Stimulated activated CD4-positive, alpha-beta T cell treated with anti-CD3 and anti-CD28 coated beads, Interleukin-2, amount 100 ng/mL, for 4 hours (primary cell): Measurements from ENCODE around the gene ERCC5.
A peak's percentile ranks its signal among the peaks of the same experiment; 100 is the strongest.

Experiments used
- DNase-seq: peaks from one replicate; pipeline ENCODE4 v3.0.0-alpha.2; 2020; ENCODE audit warnings: low read depth

ERCC5 gene

GRCh38 chr13:102845289-102845629 is 573 bp upstream of the ERCC5 start:
- DNase-seq = no peak

DNA sequence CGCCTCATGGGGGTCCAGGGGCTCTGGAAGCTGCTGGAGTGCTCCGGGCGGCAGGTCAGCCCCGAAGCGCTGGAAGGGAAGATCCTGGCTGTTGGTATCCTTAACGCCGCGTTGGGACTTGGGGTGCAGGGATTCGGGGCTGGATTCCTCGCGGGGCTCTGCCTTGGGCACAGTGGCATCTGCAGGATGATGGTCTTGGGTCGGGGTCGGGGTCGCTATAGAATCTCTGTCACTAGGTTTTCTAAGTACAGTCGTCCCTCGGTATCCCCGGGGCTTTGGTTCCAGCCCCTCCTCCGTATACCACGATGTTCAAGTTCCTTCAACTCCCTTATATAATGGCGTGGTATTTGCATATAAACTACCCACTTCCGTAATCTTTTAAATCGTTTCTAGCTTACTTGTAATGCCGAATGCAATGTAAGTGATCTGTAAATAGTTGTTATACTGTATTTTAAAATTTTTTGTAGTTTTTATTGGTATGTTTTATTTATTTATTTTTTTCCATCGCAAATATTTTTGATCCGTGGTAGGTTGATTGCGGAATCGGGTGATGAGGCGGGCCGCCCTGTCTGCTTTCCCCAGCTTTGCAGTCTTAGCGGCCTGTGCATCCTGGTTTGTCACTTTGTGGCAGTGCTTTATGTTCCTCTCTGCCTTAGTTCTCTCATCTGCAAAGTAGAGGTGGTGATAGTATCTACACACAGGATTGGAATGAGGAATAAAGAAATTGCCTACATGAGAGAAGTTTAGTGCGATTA is 606 bp downstream of the ERCC5 start:
- DNase-seq = peak; percentile 3

- no peak for DNase-seq
These were observed 1.7 kb downstream of the ERCC5 start for GRCh38 chr13:102847272-102848234.

- no peak for DNase-seq
These were observed 3.1 kb downstream of the ERCC5 start for GRCh38 chr13:102848956-102849355.

DNA sequence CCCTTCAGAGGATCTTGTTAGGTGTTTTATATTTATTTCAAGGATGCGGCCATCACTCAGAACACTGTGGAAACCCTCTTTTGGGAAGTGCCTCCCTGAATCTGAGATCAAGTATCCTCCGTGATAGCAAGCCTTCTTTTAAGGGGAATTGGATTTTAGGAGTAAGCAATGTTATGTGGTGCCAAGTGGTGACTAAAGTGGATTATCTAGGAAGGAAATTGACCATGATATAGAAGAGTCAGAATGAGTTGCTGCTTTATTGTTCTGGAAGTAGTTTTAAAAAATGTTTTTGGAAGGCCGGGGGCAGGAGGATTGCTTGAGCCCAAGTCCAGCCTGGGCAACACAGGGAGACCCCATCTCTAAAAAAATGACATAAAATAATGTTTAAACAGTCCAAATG is 6.7 kb downstream of the ERCC5 start:
- no peak for DNase-seq

- no peak for DNase-seq
These were observed 8.8 kb downstream of the ERCC5 start for GRCh38 chr13:102854675-102855074.

- DNase-seq = no peak
These were observed 10.7 kb downstream of the ERCC5 start for GRCh38 chr13:102856557-102856956.

DNA sequence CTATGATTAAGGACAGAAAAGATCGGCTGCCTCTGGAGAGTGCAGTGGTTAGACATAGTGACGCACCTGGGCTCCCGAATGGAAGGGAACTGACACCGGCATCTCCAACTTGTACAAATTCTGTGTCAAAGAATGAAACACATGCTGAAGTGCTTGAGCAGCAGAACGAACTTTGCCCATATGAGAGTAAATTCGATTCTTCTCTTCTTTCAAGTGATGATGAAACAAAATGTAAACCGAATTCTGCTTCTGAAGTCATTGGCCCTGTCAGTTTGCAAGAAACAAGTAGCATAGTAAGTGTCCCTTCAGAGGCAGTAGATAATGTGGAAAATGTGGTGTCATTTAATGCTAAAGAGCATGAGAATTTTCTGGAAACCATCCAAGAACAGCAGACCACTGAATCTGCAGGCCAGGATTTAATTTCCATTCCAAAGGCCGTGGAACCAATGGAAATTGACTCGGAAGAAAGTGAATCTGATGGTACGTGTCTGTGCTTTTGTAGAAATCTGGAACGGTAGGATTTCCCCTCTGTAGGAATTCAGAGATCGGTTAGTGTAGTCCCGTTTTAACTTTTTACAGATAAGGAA is 16.9 kb downstream of the ERCC5 start:
- DNase-seq = no peak

DNA sequence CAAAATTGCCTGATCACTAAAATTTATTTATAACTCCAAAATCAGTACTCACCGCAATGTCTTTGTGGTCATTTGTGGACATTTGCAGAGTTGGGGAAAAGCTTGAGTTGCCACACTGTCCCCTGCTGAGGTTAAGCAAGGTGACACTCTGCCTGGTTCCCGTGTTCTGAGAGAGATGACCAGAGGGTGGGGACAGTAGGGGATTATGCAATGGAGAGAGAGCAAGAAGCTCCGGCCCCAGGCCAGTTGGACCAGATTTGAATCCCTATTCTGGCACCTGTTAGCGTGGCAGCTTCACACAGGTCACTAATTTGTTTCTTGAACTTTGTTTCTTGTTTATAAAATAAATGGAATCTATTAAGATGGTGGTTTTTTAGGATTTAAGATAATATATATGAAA is 17.8 kb downstream of the ERCC5 start:
- no peak for DNase-seq

GRCh38 chr13:102868366-102868936 is 22.6 kb downstream of the ERCC5 start:
- no peak for DNase-seq

GRCh38 chr13:102869948-102870676 is 24.3 kb downstream of the ERCC5 start:
- DNase-seq = no peak

DNA sequence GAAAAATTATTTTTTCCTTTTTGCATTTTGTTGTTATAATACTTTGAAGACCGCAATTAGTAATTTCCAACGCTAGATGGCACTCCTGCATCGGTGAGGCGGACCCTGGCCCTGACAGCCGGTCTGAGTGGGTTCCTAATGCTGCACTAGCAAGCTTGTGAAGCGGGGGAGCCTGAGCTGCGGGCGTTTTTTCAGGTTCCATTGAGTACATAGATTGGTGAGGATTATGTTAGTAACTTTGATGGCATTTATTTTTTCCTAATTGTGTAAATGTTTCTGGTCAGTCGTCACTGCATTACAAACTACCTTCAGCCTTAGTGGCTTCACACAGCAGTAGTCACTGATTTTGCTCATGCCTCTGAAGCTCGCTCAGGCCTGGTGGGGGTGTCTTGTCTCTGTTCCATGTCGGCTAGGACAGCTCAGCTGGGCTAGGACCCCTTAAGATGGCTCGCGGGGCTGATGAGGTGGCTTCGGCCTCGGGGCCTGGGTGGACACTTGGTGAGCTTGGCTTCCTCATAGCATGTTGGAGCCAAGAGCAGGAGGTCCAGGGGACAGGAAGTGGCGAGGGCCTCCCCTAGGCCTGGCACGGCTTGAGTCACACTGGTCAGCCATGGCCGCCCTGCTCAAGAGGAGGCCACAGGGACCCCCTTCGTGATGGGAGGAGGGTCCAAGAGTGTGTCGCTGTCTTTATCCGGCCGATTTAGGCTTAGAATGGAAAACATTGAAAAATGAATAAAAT is 25.0 kb downstream of the ERCC5 start:
- peak; percentile 16 for DNase-seq

GRCh38 chr13:102872131-102872530 is 26.3 kb downstream of the ERCC5 start:
- DNase-seq = no peak

DNA sequence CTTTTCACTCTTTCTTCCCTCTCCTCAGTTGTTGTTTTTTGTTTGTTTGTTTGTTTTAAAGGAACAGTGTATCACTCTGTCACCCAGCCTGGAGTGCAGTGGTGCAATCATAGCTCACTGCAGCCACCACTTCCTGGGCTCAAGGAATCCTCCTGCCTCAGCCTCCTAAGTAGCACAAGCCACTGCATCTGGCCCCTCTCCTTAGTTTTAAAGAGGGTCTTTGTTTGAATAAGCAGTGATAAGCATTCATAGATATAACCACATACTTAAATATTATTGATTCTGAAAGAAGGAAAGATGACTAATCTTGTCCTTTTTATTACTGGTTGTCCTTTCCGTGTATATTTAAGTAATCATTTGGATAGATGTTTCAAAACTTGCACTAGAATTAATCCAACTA is 26.7 kb downstream of the ERCC5 start:
- no peak for DNase-seq

- no peak for DNase-seq
These were observed 27.8 kb downstream of the ERCC5 start for GRCh38 chr13:102873653-102874052.

- no peak for DNase-seq
These were observed 29.4 kb downstream of the ERCC5 start for GRCh38 chr13:102875256-102875655.

GRCh38 chr13:102877303-102877702 is 31.5 kb downstream of the ERCC5 start:
- no peak for DNase-seq

GRCh38 chr13:102878481-102878880 is 32.6 kb downstream of the ERCC5 start:
- no peak for DNase-seq

DNA sequence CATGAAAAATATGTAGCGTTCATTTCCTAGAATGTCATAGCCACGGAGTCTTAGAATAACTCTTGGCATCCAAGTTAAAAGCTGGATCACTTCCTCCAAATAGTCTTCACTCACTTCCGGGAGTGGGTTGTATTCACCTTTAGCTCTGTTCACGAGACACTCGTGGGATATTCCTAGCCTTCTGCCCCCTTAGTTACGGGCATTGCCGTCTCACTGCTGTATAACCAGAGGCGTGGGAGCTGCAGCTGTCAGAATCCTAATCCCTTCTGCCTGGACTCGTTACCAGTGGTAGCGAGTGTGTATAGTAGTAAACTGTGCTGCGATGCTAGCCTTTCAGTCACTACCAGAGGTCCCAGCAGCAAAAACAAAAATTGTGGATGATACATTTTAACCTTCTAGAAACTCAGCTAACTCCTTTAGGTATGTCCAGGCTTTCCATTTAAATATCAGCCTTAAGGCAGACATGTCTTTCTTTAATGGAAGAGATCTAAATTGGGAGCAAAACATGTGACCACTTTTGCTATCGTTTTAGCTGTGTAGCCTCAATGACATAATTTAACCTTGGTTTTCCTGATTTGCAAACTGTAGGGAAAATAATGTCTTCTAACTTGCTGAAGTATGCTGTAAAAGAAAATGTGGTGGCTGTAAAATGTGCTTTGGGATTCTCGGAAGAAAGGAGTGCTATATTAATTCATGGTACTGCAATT is 34.1 kb downstream of the ERCC5 start:
- DNase-seq = no peak
